HCT116 (cell line): ENCODE data around the gene HMGB2. TPM values are rescaled to one million over a fixed set of nuclear protein-coding genes. Genes with fewer than 3 reads are reported as not detected.

ENCODE experiments used
- ATAC-seq: fragments of 200-7000 bp; cut with Tn5 transposase; 2 replicates; pipeline ENCODE4 v1.9.1; 2020; ENCODE audit warnings: mild to moderate bottlenecking, moderate library complexity
- BruUV-seq: library from RNA; stranded (reverse); fragments of 400-500 nt; replicated peaks from 2 replicates; lab custom pipeline; 2021; lab: Mats Ljungman, UMichigan
- CTCF ChIA-PET: fragments of 300-600 bp; sonication (Branson Sonifier 250); formaldehyde crosslinking; loops from one replicate; lab custom pipeline; 2021; ENCODE audit warnings: antibody characterized with exemption; lab: Charles Lee
- POLR2A ChIA-PET: fragments of 300-600, 350-600 bp; sonication (Branson Sonifier 250); formaldehyde crosslinking; loops from one replicate; lab custom pipeline; 2021; ENCODE audit warnings: antibody characterized with exemption; lab: Charles Lee
- RAD21 ChIA-PET, 2 experiments: fragments of 300-600 bp; sonication (Branson Sonifier 250); formaldehyde crosslinking; loops; one replicate each; lab custom pipeline; 2023; ENCODE audit warnings: low total read pairs in 2 of 2; ENCODE audit not compliant: uncharacterized antibody in 2 of 2, unreplicated experiment in 2 of 2, low non-redundant PET in 1 of 2; lab: Charles Lee
- DNase-seq: peaks from one replicate; pipeline ENCODE4 v3.0.0-alpha.2; 2010; ENCODE audit warnings: low read depth, low spot score
- H2AFZ ChIP-seq: fragments of 200-600 bp; shearing (Covaris generic), sonication (generic); 2 replicates; pipeline ENCODE4 v1.6.1; 2017; ENCODE audit warnings: low read depth, mixed run types, mixed read lengths, antibody characterized with exemption, low read length; ENCODE audit not compliant: poor library complexity, severe bottlenecking
- H3K27ac ChIP-seq: 2 replicates; pipeline ENCODE4 v1.5.1; 2012; ENCODE audit warnings: low read depth, low read length
- H3K27me3 ChIP-seq: fragments of 200-600 bp; sonication (generic); 2 replicates; pipeline ENCODE4 v1.6.1; 2016; ENCODE audit warnings: mixed run types, low read length, mixed read lengths; ENCODE audit not compliant: insufficient read depth
- H3K36me3 ChIP-seq, 2 experiments: fragments of 200-500 bp in 1 of 2; fragments of 200-600 bp in 1 of 2; sonication (Bioruptor generic) in 1 of 2; sonication (generic) in 1 of 2; 2 replicates each; pipeline versions ENCODE4 v1.5.1 to v1.6.1; 2014 to 2016; ENCODE audit warnings: low read length in 2 of 2, inconsistent platforms in 1 of 2, mixed read lengths in 1 of 2, mixed run types in 1 of 2; ENCODE audit not compliant: insufficient read depth in 2 of 2, control insufficient read depth in 1 of 2
- H3K4me1 ChIP-seq, 2 experiments: fragments of 200-600 bp in 1 of 2; sonication (generic) in 1 of 2; 2 replicates each; pipeline versions ENCODE4 v1.5.1 to v1.6.1; 2012 to 2017; ENCODE audit warnings: low read length in 2 of 2, inconsistent platforms in 1 of 2, mild to moderate bottlenecking in 1 of 2, mixed read lengths in 1 of 2, mixed run types in 1 of 2, moderate library complexity in 1 of 2; ENCODE audit not compliant: insufficient read depth in 2 of 2, control insufficient read depth in 1 of 2
- H3K4me2 ChIP-seq: fragments of 200-600 bp; sonication (generic); 2 replicates; pipeline ENCODE4 v1.6.1; 2017; ENCODE audit warnings: mixed run types, low read length, mixed read lengths
- H3K4me3 ChIP-seq, 2 experiments: fragments of 200-600 bp in 1 of 2; sonication (generic) in 1 of 2; replicated peaks in 1 of 2; 2 replicates each; pipeline ENCODE4 v1.5.1; 2011 to 2016; ENCODE audit warnings: low read length in 2 of 2, control low read depth in 1 of 2, low read depth in 1 of 2, mild to moderate bottlenecking in 1 of 2, mixed read lengths in 1 of 2, mixed run types in 1 of 2
- H3K79me2 ChIP-seq: fragments of 200-600 bp; sonication (generic); 2 replicates; pipeline ENCODE4 v1.6.1; 2017; ENCODE audit warnings: mild to moderate bottlenecking, mixed run types, low read length, moderate library complexity, mixed read lengths; ENCODE audit not compliant: insufficient read depth
- H3K9ac ChIP-seq: fragments of 200-600 bp; sonication (generic); 2 replicates; pipeline ENCODE4 v1.6.1; 2016; ENCODE audit warnings: low read length, mixed read lengths
- H3K9me2 ChIP-seq: fragments of 200-600 bp; sonication (generic), shearing (Covaris generic); 2 replicates; pipeline ENCODE4 v1.6.1; 2017; ENCODE audit warnings: mixed run types, mild to moderate bottlenecking, moderate library complexity; ENCODE audit not compliant: insufficient read depth
- H3K9me3 ChIP-seq, 2 experiments: fragments of 200-500 bp in 1 of 2; fragments of 200-600 bp in 1 of 2; sonication (Bioruptor generic) in 1 of 2; sonication (generic) in 1 of 2; 2 replicates each; pipeline ENCODE4 v1.6.1; 2014 to 2017; ENCODE audit warnings: low read length in 2 of 2, mixed read lengths in 2 of 2, inconsistent platforms in 1 of 2, low read depth in 1 of 2, mild to moderate bottlenecking in 1 of 2, mixed run types in 1 of 2, moderate library complexity in 1 of 2; ENCODE audit not compliant: control insufficient read depth in 1 of 2, insufficient read depth in 1 of 2
- H4K20me1 ChIP-seq: fragments of 200-600 bp; sonication (generic), shearing (Covaris generic); 2 replicates; pipeline ENCODE4 v1.6.1; 2017; ENCODE audit warnings: mixed run types, mild to moderate bottlenecking, moderate library complexity; ENCODE audit not compliant: insufficient read depth
- CTCF ChIP-seq, 3 experiments: fragments of 200-600 bp in 1 of 3; sonication (generic) in 1 of 3; IDR thresholded peaks in 2 of 3; conservative IDR thresholded peaks in 1 of 3; 2 replicates each; pipeline ENCODE4 v1.5.1; 2012 to 2017; ENCODE audit warnings: low read depth in 2 of 3, low read length in 2 of 3, antibody characterized with exemption in 1 of 3, borderline replicate concordance in 1 of 3, control low read depth in 1 of 3, mild to moderate bottlenecking in 1 of 3, mixed read lengths in 1 of 3, mixed run types in 1 of 3, moderate library complexity in 1 of 3; ENCODE audit not compliant: insufficient read depth in 1 of 3
- EZH2phosphoT487 ChIP-seq: fragments of 200-600 bp; IDR thresholded peaks from 2 replicates; pipeline ENCODE4 v1.6.1; 2018; ENCODE audit warnings: antibody characterized with exemption, borderline replicate concordance
- FOSL1 ChIP-seq: IDR thresholded peaks from 2 replicates; pipeline ENCODE4 v1.6.1; 2012; ENCODE audit warnings: low read depth
- JUND ChIP-seq: IDR thresholded peaks from 2 replicates; pipeline ENCODE4 v1.6.1; 2012
- MAX ChIP-seq: IDR thresholded peaks from 2 replicates; pipeline ENCODE4 v1.6.1; 2012
- REST ChIP-seq: IDR thresholded peaks from 2 replicates; pipeline ENCODE4 v1.6.1; 2012; ENCODE audit warnings: low read depth
- SRF ChIP-seq: IDR thresholded peaks from 2 replicates; pipeline ENCODE4 v1.6.1; 2012; ENCODE audit warnings: low read depth
- TCF7L2 ChIP-seq: IDR thresholded peaks from 2 replicates; pipeline ENCODE4 v1.7.0; 2011; ENCODE audit warnings: borderline replicate concordance, inconsistent platforms; ENCODE audit not compliant: insufficient read depth, insufficient read length; ENCODE audit errors: extremely low read depth
- intact Hi-C: fragments of 100-400 bp; cut with micrococcal nuclease; formaldehyde crosslinking; loops from 2 replicates; pipeline ENCODE4 v1.10.0; 2022
- total RNA-seq: library from RNA; stranded (reverse); gene quantifications from one replicate; pipeline ENCODE4 v1.2.1, GENCODE V29; 2021; ENCODE audit not compliant: unreplicated experiment

Gene HMGB2
- total RNA-seq, 1 experiment from 2014 or later = 388 TPM

GRCh38 chr4:173325007-173325736, 9.0 kb downstream of the HMGB2 start:
- ATAC-seq (no peak), DNase-seq (no peak)
- Histone ChIP-seq H3K36me3 (peaks cover 8 to 18% of the 10 kb centered on the region in 2 experiments; a peak in 3 of 4 replicates), H3K27me3 (no peaks in the 10 kb centered on the region), H3K4me3 (no peak overlapping the region), H3K27ac (no peak overlapping the region), H3K4me1 (no peaks in the 10 kb centered on the region), H3K79me2 (0 out of 2 replicates have a peak, but pooled peaks cover under 1% of the 10 kb centered on the region), H3K9me2 (no peaks in the 10 kb centered on the region), H4K20me1 (no peaks in the 10 kb centered on the region), H3K9me3 (no peaks in the 10 kb centered on the region), H3K4me2 (no peak overlapping the region), H2AFZ (no peak overlapping the region)
- POLR2A ChIA-PET = interaction anchor here (1.0 kb wide), 1 partner anchor 9 kb away, joined by 3 read pairs; the partner anchor contains the start of gene HMGB2
- CTCF ChIA-PET = no interaction called here
- intact Hi-C loops = loop anchor here (10.0 kb wide), 1 partner anchor 990 kb away; no protein-coding TSS in a partner anchor
- RAD21 ChIA-PET = no interaction called here
- BruUV-seq = no TSS peak
- TF ChIP-seq TCF7L2 (no peak), REST (no peak), EZH2phosphoT487 (no peak), JUND (no peak), CTCF (IDR thresholded peaks at IDR 0.05 in 2 of 3, conservative IDR thresholded peaks at IDR 0.05 in 1 of 3; ENCODE audit: borderline replicate concordance in 1 of 3, insufficient read depth in 1 of 3, low read depth in 2 of 3, low read length in 2 of 3) (no peak), SRF (no peak), FOSL1 (no peak), MAX (no peak)
- TF ChIP-seq, all 23 proteins: peak for 0
- H3K9ac ChIP-seq = no peak overlapping the region
